Esophagus squamous epithelium (tissue), 5 donors: Measurements from ENCODE around the gene CCDC43. TPM values are rescaled to one million over a fixed set of nuclear protein-coding genes. Genes with fewer than 3 reads are reported as not detected.
A peak's percentile ranks its signal among the peaks of the same experiment; 100 is the strongest.

Experiments
- DNase-seq: peaks from one replicate; lab custom pipeline; 2025; lab: John Stamatoyannopoulos, UW
- H3K27ac ChIP-seq, 4 donors: fragments of 200-600 bp; sonication (generic); one replicate each; pipeline ENCODE4 v1.5.1; 2016 to 2019; ENCODE audit warnings: mild to moderate bottlenecking in 1 of 4
- H3K27me3 ChIP-seq, 4 donors: fragments of 200-600 bp; sonication (generic); 1 replicate in 3 of 4; 2 replicates in 1 of 4; pipeline versions ENCODE4 v1.5.1 to v1.6.0; 2017 to 2021; ENCODE audit warnings: antibody characterized with exemption in 1 of 4
- H3K36me3 ChIP-seq, 3 donors: fragments of 200-600 bp; sonication (generic); one replicate each; pipeline ENCODE4 v1.5.1; 2016 to 2019
- H3K4me1 ChIP-seq, 3 donors: fragments of 200-600 bp; sonication (generic); one replicate each; pipeline ENCODE4 v1.5.1; 2017 to 2019
- H3K4me3 ChIP-seq, 4 donors: fragments of 200-600 bp; sonication (generic); 1 replicate in 3 of 4; 2 replicates in 1 of 4; pipeline ENCODE4 v1.5.1; 2016 to 2019; ENCODE audit warnings: mild to moderate bottlenecking in 2 of 4, moderate library complexity in 1 of 4
- H3K9me3 ChIP-seq, 3 donors: fragments of 200-600 bp; sonication (generic); one replicate each; pipeline ENCODE4 v1.5.1; 2016 to 2019
- POLR2A ChIP-seq, 4 donors: fragments of 450-650 bp; IDR thresholded peaks; one replicate each; pipeline ENCODE4 v1.6.1; 2017; ENCODE audit warnings: antibody characterized with exemption in 4 of 4, mild to moderate bottlenecking in 4 of 4, moderate library complexity in 3 of 4
- WGBS, 2 donors: methylation state at CpG; one replicate each; pipeline ENCODE4 v1.1.5; 2018; 5-methylcytosine and 5-hydroxymethylcytosine counted together
- intact Hi-C: fragments of 100-400 bp; cut with DNase I; formaldehyde crosslinking; loops from one replicate; pipeline ENCODE4 v1.15.0; 2022
- total RNA-seq, 4 donors: library from RNA; depleted of rRNA; stranded (reverse); fragments of >200 nt; gene quantifications; one replicate each; pipeline ENCODE4 v1.1.0, GENCODE V29; 2016
- TF ChIP-seq, protein P1 (sequence below), 6 experiments: fragments of 450-650 bp in 4 of 6; fragments of 200-600 bp in 2 of 6; sonication (generic) in 2 of 6; IDR thresholded peaks; one replicate each; pipeline ENCODE4 v1.5.1; 2016 to 2019; ENCODE audit warnings: antibody characterized with exemption in 6 of 6, mild to moderate bottlenecking in 4 of 6, moderate library complexity in 4 of 6
- donor health status: DM: yes; HTN: yes; CAD: no.

Gene CCDC43
- total RNA-seq, 4 donors from 2014 or later: 10.2 to 23.0 (median 19.7) TPM

DNA sequence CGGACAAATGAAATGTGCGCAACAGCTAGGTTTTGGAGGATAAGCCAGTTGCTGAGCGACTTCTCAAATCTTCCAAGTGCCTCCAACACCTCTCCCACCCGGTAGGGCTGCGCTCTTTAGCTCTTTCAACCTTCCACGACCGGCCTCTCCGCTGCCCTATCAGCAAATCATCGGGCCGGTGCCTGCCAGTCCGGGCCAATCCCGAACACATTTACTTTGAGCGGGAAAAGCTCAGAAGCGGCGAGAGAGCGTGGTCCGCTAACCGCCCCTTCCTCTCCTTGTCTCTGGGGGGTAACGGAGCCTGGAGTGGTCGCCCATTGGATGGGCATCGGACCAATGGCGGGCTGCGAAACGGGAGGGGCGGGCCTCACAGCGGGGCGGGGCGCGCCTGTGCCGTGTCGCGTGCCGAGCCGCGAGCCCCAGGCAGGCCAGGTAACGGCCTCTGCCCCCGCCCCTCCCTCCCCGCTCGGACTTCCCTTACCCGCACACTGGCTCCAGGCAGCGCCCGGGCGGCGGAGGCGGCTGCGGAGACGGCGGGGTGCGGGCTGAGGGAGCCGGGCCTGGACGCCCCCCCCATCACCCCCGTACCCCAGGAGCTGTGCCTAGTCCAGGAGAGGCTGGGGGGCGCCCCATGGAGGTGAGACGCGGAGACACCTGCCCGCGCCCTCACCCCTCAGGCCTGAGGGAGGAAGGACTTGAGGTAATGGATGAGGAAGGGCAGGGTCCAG lies 33.4 kb downstream of the CCDC43 start, which contains the start of gene MEIOC:
Gene MEIOC, plus strand, starts transcription at position 486 of the 728 bp plus-strand sequence. Its CDS starts 146 bp downstream, at position 632.
- H3K27me3 ChIP-seq: peaks cover 7 to 75% (median 12%) of the 10 kb centered on the region in 4 donors
- peaks cover 0 to 16% (median 6%) of the 10 kb centered on the region in 3 donors for H3K4me1 ChIP-seq
- H3K36me3 ChIP-seq: no peaks in the 10 kb centered on the region
- intact Hi-C loops: no loop called here
- H3K4me3 ChIP-seq: peak within 1 kb of the TSS in 2 of 4 donors; percentile 34 to 48
- H3K27ac ChIP-seq: no peak within 1 kb of the TSS
- TF ChIP-seq, protein P1, sequence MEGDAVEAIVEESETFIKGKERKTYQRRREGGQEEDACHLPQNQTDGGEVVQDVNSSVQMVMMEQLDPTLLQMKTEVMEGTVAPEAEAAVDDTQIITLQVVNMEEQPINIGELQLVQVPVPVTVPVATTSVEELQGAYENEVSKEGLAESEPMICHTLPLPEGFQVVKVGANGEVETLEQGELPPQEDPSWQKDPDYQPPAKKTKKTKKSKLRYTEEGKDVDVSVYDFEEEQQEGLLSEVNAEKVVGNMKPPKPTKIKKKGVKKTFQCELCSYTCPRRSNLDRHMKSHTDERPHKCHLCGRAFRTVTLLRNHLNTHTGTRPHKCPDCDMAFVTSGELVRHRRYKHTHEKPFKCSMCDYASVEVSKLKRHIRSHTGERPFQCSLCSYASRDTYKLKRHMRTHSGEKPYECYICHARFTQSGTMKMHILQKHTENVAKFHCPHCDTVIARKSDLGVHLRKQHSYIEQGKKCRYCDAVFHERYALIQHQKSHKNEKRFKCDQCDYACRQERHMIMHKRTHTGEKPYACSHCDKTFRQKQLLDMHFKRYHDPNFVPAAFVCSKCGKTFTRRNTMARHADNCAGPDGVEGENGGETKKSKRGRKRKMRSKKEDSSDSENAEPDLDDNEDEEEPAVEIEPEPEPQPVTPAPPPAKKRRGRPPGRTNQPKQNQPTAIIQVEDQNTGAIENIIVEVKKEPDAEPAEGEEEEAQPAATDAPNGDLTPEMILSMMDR (IDR thresholded peaks at IDR 0.05): no peak
- no peak for TF ChIP-seq POLR2A (IDR thresholded peaks at IDR 0.05)
- no peaks in the 10 kb centered on the region for H3K9me3 ChIP-seq
- no peak for DNase-seq
- 26 to 56% methylated on average over 4 to 14 of the region's 57 CpGs for WGBS, 2 donors

DNA sequence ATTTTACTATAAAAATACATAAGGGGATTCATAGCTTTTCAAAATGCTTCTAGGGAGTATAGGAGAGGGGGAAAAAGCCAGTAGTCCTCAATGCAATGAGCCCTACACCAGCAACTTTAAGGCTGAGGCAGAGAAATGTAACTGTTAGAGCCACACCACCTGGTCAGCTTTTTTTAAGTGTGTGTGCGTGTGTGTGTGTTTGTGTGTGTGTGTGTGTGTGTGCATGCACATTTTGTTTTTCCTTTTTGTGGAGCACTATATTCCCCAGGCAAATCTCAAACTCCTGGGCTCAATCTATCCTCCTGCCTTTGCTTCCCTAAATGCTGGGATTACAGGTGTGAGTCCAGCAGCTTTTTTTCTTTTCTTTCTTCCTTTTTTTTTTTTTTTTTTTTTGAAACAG lies 35.6 kb downstream of the CCDC43 start:
- intact Hi-C loops: no loop called here
- TF ChIP-seq, protein P1 (IDR thresholded peaks at IDR 0.05): no peak
- TF ChIP-seq POLR2A (IDR thresholded peaks at IDR 0.05): no peak
- Histone ChIP-seq H3K4me1 (peaks cover 0 to 16% (median 6%) of the 10 kb centered on the region in 3 donors), H3K9me3 (no peaks in the 10 kb centered on the region), H3K36me3 (no peaks in the 10 kb centered on the region), H3K27ac (no peak overlapping the region), H3K27me3 (peaks cover 7 to 91% (median 12%) of the 10 kb centered on the region in 4 donors), H3K4me3 (no peak overlapping the region)
- 58 to 88% methylated on average over 1 of the region's 1 CpG for WGBS, 2 donors
- no peak for DNase-seq

DNA sequence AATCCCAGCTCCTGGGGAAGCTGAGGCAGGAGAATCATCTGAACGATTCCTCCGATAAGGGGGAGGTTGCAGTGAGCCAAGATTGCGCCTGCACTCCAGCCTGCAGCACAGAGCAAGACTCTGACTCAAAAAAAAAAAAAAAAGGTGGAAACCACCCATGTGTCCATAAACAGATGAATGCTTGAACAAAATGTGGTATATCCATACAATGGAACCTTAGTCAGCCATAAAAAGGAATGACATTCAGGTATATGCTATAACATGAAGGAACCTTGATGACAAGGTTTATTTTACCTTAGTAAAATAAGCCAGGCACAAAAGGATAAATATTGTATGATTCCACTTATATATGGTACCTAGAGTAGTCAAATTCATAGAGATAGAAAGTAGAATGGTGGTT lies 36.2 kb downstream of the CCDC43 start:
- H3K27me3 ChIP-seq: peaks cover 7 to 93% (median 12%) of the 10 kb centered on the region in 4 donors
- intact Hi-C loops: no loop called here
- H3K36me3 ChIP-seq: no peaks in the 10 kb centered on the region
- no peak for TF ChIP-seq POLR2A (IDR thresholded peaks at IDR 0.05)
- TF ChIP-seq, protein P1 (IDR thresholded peaks at IDR 0.05): no peak
- no peak overlapping the region for H3K27ac ChIP-seq
- 90% methylated on average over 3 of the region's 3 CpGs for WGBS, 2 donors
- no peak for DNase-seq
- peaks cover 0 to 16% (median 6%) of the 10 kb centered on the region in 3 donors for H3K4me1 ChIP-seq
- no peak overlapping the region for H3K4me3 ChIP-seq
- no peaks in the 10 kb centered on the region for H3K9me3 ChIP-seq

DNA sequence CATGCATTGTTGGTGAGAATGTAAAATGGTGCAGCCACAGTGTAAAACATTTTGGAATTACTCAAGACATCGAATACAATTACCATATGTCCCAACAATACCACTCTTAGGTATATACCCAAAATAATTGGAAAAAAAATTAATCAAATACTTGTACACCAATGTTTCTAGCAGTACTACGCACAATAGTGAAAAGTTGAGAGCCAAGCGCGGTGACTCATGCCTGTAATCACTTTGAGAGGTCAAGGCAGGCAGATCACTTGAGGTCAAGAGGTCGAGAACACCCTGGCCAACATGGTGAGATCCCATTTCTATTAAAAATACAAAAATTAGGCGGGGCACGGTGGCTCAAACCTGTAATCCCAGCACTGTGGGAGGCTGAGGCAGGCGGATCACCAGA lies 36.8 kb downstream of the CCDC43 start:
- WGBS, 2 donors: 73 to 77% methylated on average over 8 of the region's 8 CpGs
- peaks cover 0 to 16% (median 6%) of the 10 kb centered on the region in 3 donors for H3K4me1 ChIP-seq
- H3K27ac ChIP-seq: no peak overlapping the region
- TF ChIP-seq, protein P1 (IDR thresholded peaks at IDR 0.05): no peak
- no peak for TF ChIP-seq POLR2A (IDR thresholded peaks at IDR 0.05)
- intact Hi-C loops: no loop called here
- H3K27me3 ChIP-seq: peaks cover 7 to 89% (median 10%) of the 10 kb centered on the region in 4 donors
- no peak for DNase-seq
- H3K4me3 ChIP-seq: no peak overlapping the region
- no peaks in the 10 kb centered on the region for H3K36me3 ChIP-seq
- no peaks in the 10 kb centered on the region for H3K9me3 ChIP-seq

DNA sequence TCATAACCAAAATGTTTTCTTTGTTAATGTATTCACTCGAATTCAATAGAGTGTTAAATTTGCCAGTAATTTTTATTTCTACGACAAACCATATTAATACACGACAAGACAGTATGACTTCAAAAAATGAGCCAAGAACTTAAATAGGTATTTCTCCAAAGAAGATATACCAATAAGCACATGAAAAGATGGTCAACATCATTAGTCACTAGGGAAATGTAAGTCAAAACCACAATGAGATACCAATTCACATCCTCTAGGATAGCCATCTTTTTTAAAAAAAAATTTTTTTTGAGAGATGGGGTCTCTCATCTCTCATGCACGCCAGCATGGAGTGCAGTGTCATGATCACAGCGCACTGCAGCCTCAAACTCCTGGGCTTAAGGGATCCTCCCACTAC lies 38.3 kb downstream of the CCDC43 start:
- peaks cover 0 to 5% (median under 1%) of the 10 kb centered on the region in 3 donors for H3K4me1 ChIP-seq
- TF ChIP-seq POLR2A (IDR thresholded peaks at IDR 0.05): no peak
- TF ChIP-seq, protein P1 (IDR thresholded peaks at IDR 0.05): no peak
- H3K4me3 ChIP-seq: no peak overlapping the region
- 66 to 75% methylated on average over 5 of the region's 5 CpGs for WGBS, 2 donors
- no peak overlapping the region for H3K27ac ChIP-seq
- peaks cover 5 to 87% (median 8%) of the 10 kb centered on the region in 4 donors for H3K27me3 ChIP-seq
- no peaks in the 10 kb centered on the region for H3K36me3 ChIP-seq
- intact Hi-C loops: no loop called here
- DNase-seq: no peak
- H3K9me3 ChIP-seq: no peaks in the 10 kb centered on the region
